IPS-18c (cell line): ENCODE data around the gene STEAP4.

Experiments
- H3K4me3 ChIP-seq: 2 replicates; pipeline ENCODE4 v1.7.0; 2013; ENCODE audit warnings: low read depth, mild to moderate bottlenecking, low read length, moderate library complexity; ENCODE audit not compliant: insufficient read depth
- H3K9me3 ChIP-seq: one replicate; pipeline ENCODE4 v1.6.1; 2013; ENCODE audit warnings: mild to moderate bottlenecking, low read length, moderate library complexity; ENCODE audit not compliant: control insufficient read depth, insufficient read depth

Gene STEAP4

DNA sequence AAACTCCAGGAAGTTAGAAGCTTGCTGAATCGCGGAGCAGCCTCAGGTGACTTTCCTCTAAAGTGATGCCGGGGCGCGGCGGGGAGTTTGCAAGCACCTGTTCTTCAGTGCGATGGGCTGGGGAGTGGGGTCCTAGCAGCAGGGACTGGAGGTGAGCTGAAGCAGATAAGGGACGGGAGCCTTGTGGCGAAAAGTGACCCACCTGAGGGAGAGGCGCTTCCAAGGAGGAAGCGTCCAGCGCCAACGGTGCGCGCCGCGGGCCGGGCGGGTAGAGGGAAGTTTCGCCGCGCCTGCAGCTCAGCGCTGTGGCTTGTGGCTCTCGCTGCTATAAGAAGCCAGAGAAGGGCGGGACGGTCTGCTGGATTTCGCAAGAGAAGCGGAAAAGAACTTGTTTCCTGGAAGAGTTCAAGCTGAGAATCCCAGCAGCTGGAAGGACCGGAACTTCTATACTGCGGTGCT, at the start of gene STEAP4:
Gene STEAP4, minus strand, starts transcription at position 305 of the 459 bp plus-strand sequence. CDS start 22,625 bp downstream, outside the sequence.
- no peaks in the 10 kb centered on the region for H3K9me3 ChIP-seq
- peak within 1 kb of the TSS; percentile 64 for H3K4me3 ChIP-seq

DNA sequence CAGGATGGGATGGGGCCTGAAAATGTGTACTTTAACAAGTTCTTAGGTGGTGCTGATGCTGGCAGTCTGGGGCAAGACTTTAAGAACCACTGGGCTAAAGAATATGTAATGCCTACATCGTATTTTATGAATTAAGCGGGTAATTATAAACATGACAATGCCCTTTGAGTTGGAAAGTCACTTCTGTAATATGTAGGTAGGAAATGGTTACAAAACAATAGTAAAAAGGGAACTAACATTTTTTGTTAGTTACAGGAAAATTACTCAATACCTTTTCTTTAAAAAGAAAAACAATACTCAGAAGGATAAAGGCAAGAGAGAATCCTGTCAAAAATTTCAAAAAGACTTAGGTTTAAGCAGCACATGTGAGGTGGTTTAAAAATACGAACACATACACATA, 48.3 kb upstream of the STEAP4 start:
- H3K4me3 ChIP-seq: no peak overlapping the region
- H3K9me3 ChIP-seq: no peaks in the 10 kb centered on the region

DNA sequence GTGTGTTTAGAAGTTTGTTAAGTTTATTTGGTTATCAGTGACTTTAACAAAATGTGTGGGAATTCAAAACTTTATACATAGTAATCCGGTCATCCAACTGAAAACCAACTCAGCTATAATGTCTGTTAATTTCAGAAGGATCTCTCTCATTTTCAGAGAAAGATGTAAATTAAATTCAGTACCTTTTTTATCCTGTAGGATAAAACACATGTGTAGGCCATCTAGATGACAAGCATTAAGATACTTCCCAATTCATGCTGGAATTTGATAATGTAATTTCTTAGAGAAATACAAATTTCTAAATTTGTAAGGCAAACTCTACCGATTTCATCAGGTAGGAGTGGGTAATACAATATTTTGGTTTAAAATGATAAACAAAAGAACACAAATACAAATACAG, 43.4 kb upstream of the STEAP4 start:
- Histone ChIP-seq H3K9me3 (no peaks in the 10 kb centered on the region), H3K4me3 (no peak overlapping the region)

DNA sequence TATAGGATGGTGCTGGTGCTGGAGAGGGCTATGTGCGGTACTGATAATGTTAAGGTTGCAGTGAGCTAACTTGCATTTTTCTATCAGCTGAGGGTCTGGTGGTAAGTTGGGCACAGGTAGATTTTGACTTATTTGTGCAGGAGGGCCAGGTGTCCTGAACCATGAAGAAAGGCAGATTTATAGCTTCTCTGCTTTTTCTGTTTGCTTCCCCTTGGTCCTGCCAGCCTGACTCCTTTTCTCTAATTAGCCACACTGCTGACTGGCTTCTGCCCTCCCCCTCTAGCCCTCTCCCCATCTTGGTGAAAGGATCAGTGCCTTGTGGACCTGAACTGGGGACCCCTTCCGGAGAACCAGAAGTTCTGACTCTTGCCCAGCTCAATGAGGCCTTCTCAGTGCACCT, 40.8 kb upstream of the STEAP4 start:
- Histone ChIP-seq H3K9me3 (no peaks in the 10 kb centered on the region), H3K4me3 (no peak overlapping the region)

DNA sequence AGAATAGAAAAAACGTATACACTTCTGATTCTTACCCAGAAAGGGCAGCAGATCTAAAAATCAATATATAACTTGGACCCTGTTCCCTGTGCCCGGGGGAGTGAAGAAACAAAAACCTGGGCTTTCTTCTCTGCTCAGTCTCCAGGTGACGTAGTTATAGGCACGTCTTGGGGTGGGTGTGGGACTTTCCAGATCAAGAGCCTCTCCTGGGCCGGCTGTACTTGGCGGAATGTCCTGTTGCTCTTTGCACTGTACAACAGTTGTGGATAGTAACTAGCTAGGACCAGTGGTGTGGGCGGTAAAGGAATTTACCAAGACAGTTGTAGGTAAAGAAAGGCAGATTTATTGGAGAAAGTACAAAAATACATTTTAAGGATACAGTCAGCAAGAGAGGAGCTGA, 40.4 kb upstream of the STEAP4 start:
- no peaks in the 10 kb centered on the region for H3K9me3 ChIP-seq
- no peak overlapping the region for H3K4me3 ChIP-seq

DNA sequence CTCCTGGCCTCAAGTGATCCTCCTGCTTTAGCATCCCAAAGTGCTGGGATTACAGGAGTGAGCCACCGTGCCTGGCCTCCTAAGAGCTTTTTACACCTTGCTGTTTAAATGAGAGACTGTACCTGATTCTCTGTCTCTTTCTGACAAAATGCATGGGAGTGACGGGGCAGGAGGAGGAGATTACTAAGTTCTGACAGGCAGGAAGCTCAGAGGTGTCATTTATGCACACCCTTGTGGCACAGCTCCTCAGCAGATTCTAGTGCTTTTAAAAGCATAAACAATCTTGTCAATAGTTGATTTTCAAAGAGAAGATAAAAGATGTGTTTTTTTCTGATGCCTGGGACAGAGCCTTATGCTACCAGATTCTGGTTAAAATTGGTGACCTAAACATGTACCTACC, 39.7 kb upstream of the STEAP4 start:
- Histone ChIP-seq H3K4me3 (no peak overlapping the region), H3K9me3 (no peaks in the 10 kb centered on the region)

DNA sequence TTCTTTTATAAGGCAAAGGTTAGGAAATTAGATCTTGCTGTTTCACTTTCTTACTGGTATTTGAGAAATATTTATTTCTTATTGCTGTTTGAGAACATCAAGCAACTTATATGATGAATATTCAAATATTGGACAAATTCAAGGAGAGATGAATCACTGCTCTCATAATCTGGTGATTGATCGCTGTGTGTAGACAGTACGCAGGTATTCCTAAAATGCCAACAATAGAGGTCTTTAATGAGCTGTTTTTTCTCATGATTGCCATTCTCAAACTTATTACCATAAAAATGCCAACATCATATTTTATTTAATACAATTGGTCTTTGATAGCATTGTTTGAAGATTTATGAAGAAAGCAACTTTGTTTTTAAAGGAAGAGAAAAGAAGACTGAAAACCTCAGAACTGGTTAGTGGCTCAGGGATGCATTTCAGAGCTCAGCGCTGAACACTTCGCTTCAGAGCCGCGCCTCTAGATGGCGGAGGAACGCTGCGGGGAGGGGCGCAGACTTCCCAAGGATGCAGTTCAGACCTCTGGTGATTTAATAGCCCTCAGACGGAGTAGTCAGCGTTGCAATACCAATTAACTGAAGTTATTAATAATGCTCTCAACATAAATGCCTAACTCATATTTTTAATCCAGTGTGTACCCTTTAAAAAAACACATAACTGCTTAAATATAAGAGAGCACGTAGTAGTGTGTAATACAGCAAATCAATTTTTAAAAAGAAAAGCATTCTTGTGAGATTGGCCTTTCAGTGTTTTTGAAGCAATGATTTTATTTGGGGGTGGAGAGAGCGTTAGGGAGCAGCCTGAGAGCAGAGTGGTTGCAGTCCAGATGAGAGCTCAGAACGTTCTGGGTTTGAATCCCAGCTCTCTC, 38.5 kb upstream of the STEAP4 start:
- no peaks in the 10 kb centered on the region for H3K9me3 ChIP-seq
- H3K4me3 ChIP-seq: no peak overlapping the region

DNA sequence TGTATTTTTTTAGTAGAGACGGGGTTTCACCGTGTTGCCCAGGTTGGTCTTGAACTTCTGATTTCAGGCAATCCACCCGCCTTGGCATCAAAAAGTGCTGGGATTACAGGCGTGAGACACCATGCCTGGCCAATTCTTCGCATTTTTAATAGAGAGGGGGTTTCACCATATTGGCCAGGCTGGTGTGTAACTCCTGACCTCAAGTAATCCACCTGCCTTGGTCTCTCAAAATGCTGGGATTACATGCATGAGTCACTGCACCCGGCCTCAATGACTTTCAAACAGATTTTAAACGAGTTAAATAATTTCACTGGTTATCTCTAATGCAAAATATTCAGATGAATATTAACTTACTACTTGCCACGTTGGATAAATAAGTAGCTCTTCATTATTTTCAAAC, 37.6 kb upstream of the STEAP4 start:
- Histone ChIP-seq H3K9me3 (no peaks in the 10 kb centered on the region), H3K4me3 (no peak overlapping the region)

DNA sequence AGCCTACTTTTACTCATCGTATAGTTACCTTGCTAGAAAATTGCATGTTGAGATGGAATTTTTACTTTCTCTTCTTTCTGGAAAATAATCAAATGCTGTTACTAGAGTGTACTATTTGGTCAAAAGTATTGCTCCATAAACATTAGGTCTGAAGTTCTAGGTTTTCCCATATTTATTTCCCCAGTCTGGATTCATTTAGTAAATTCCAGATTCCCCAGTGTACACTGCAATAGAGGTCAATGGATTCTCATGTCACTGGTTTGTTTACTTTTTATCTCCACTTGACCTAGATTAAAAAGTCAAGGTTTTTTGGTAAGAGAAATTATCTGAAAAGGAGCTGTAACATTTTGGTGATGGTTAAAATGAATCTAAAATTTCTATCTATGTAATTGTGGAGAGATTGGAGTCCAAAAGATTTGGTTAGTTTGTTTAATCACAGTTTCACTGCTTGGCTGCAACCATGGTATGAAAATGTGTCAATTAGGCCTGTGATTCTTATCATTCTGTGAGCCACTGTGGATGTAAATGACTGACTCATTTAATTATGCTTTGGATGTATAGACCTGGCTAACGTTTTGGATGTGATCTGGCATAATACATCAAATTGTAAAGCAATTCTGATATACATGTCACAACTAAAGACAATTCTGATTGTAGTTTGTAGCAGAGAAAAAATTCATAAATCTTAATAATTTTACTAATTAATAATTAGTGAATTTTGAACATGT, 32.7 kb upstream of the STEAP4 start:
- Histone ChIP-seq H3K9me3 (no peaks in the 10 kb centered on the region), H3K4me3 (no peak overlapping the region)

DNA sequence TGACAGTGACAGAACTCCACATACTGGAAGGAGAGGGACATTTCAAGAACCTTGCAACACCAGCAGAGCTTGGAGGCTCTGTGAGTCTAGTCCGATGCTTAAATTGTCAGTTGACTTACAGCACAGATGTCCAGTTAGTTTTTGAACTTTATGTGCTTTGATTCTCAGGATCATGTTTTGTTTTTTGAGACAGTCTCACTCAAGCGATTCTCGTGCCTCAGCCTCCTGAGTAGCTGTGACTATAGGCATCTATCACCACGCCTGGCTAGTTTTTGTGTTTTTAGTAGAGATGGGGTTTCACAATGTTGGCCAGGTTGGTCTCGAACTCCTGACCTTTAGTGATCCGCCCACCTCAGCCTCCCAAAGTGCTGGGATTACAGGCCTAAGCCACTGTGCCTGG, 31.8 kb upstream of the STEAP4 start:
- no peaks in the 10 kb centered on the region for H3K9me3 ChIP-seq
- no peak overlapping the region for H3K4me3 ChIP-seq

DNA sequence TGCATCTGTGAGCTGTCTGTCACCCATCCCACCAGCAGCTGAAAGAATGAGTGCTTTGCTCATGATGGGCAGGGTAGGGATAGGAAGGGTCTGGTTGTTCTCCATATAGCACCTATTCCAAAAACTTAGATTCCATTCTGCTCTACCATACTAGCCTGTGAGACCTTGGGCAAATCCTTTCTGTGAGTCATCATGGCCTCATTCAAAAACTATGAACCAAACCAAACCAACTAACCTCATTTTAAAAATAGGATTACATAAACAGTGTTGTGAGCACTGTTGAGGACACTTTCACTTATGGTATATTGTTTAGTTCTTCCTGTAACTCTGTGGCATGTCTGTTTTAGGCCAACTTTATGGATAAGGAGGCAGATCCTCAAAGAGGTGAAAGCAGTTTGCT, 30.9 kb upstream of the STEAP4 start:
- Histone ChIP-seq H3K9me3 (no peaks in the 10 kb centered on the region), H3K4me3 (no peak overlapping the region)

DNA sequence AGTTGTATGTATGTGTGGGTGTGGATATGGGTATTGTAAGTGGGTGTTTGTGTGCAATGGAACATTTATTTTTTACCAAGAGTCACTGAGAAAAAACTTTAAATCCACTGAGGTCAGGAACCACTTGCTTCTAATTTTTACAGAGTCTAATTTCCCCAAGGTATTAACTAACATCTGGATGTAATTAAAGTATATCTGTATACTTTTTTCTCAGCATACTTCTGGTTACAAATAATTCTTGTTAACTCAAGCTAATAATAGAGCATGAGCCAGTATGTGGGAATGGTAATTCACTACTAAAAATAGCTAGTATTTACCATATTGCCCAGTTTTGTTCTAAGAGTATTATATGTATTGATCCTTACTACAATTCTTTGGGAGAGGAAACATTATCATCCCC, 24.6 kb upstream of the STEAP4 start:
- H3K9me3 ChIP-seq: no peaks in the 10 kb centered on the region
- H3K4me3 ChIP-seq: no peak overlapping the region

DNA sequence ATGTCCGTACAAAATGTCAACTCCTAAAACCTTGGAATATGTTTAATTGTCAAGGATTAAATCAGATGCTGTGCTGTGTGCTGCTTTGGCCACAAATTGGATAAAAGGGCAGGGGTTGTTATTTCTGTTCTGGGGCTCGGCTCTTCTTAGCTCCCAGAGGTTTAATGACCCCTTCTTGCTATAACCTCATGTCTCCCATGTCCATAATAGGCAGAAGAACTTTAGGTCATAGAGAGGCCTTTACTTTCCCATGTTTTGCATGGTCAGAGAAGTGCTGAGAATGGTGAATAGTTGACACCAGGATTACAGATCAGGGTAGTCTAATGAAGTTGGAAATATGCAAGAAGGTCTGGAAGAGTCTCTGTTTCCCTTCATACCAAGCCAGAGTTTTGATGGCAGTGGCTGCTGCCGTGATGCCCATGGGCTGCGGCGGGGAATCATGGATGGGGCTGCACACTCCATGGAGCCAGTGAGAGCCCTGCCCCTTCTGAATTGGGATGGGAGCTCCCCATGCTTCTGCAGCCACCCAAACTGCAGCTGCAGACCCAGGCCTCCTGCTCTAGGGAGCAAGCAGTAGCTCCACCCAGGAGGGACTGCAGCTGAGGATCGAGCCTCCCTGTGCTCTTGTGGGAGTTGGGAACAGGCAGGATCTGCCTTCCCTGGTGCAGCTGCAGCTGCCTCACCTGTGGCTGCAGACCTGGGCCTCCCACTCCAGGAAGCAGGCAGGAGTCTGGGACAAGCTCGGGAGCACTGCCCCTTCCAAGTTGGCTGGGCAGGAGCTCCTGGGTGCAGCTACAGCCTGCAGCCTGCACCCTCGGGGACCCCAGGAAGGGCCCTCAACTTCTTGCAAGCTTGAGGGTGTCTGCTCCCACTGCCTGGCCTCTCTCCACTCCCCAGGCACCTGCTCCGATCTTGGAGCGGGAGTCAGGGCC, 23.1 kb upstream of the STEAP4 start:
- Histone ChIP-seq H3K4me3 (no peak overlapping the region), H3K9me3 (no peaks in the 10 kb centered on the region)

DNA sequence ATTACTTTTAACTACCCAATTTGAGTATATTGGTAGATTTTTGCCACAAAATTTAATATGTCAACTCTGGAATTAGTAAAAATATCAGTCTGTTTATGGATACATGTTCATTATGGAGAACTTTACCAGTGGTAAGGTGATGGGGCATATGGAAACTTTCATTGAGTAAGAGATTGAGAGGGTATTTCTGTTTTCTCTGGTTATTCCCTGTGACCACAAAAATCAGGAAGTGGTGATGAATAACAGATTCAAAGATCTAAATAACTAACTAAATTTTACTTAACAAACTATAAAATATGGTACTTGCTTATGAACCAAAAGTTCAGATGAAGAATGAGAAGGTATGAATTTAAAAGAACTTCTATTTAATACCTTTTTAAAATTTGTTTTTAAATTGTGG, 22.1 kb upstream of the STEAP4 start:
- no peak overlapping the region for H3K4me3 ChIP-seq
- no peaks in the 10 kb centered on the region for H3K9me3 ChIP-seq

DNA sequence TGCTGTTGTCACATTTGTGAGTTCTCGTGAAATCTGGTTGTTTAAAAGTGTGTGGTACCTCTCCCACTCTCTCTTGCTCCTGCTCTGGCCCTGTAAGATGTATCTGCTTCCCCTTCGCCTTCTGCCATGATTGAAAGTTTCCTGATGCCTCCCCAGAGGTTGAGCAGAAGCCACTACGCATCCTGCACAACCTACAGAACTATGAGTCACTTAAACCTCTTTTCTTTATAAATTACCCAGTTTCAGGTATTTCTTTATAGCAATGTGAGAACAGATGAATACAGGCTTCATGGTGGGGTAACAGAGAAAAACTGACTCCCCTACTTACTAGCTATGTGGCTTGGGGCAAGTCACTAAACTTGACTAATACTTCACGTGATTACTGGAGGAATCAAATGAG, 18.0 kb upstream of the STEAP4 start:
- no peak overlapping the region for H3K4me3 ChIP-seq

DNA sequence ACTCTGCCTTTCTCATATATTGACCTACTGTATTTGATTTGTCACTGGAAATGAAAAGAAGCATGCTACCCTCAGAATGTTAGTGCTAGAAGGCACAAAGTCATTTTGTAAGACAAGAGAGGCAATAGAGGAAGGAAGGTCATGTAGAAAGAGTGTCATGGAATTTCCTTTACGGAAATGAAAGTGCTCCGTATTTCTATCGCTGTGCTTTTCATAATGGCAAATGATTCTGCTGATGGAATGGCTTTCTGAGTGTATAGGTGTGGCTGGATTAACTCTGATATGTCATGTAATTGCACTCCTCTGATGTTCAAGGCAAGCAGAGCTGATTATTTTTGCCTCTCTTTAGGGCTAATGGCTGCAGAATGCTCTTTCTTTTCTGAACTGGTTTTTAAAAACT, 15.5 kb upstream of the STEAP4 start:
- no peaks in the 10 kb centered on the region for H3K9me3 ChIP-seq
- no peak overlapping the region for H3K4me3 ChIP-seq

More for the DNA sequence above, 18.0 kb upstream of the STEAP4 start:
- no peaks in the 10 kb centered on the region for H3K9me3 ChIP-seq

DNA sequence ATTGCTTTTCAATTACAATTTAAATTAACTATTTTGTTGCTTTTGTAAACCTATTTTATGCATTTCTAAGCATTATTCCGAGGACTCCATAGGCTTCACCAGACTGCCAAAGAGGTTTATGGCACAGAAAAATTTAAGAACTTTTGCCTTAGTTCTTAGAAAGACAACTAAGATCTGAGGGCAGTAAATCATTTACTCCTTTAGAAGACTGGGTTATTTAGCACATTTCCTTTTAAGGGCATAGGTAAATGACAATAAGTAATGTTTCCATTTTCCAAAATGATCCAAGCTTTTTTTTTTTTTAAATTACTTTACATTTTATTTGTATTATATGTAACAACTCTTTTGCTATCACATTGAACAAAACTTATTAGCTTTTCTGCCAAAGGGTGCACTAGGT, 15.0 kb upstream of the STEAP4 start:
- Histone ChIP-seq H3K4me3 (no peak overlapping the region), H3K9me3 (no peaks in the 10 kb centered on the region)
